ENCODE data around the gene SCN4A. TPM values are rescaled to one million over a fixed set of nuclear protein-coding genes. Genes with fewer than 3 reads are reported as not detected.

SCN4A gene
- total RNA-seq, 1 experiment from 2014 or later, result 6.8 TPM

DNA sequence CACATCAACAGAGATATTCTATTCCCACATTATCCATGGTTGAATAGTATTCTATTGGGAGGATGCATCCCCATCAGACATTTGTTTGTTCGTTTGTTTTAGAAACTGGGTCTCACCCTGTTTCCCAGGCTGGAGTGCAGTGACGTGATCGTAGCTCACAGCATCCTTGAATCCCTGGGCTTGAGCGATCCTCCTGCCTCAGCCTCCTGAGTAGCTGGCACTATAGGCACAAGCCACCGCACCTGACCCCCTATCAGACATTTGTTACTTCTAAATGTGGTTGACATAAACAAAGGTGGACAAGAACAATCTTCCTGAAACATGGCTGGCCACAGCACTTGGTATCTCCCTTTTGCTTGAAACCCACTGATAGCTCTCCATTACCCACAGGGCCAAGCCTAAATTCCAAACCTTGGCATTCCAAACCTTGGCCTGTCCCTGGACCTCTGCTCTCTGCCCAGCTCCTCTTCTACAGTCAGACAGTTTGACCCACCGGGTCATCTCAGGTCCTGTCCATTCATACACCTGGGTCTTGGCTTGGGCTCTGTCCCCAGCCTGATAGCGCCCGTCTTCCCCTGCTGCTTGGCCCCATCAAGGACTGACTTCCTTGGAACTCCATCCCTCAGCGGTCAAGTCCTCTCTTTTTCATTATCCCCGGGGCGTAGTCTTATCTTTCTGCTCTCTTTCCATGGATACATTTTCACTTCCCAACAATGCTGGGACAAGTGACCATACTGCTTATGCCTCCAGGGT, 23.9 kb upstream of the SCN4A start:
- no peak for DNase-seq
- H3K4me3 ChIP-seq (ENCODE audit: insufficient read depth, low read depth, low read length), result no peak overlapping the region
- H3K27me3 ChIP-seq (ENCODE audit: control insufficient read depth, insufficient read depth, low read length), result peaks cover 27% of the 10 kb centered on the region
- H3K36me3 ChIP-seq (replicated peaks; ENCODE audit: control insufficient read depth, insufficient read depth, low read length), result no peaks in the 10 kb centered on the region

- Histone ChIP-seq H3K36me3 (replicated peaks; ENCODE audit: control insufficient read depth, insufficient read depth, low read length) (no peaks in the 10 kb centered on the region), H3K4me3 (ENCODE audit: insufficient read depth, low read depth, low read length) (no peak overlapping the region), H3K27me3 (ENCODE audit: control insufficient read depth, insufficient read depth, low read length) (peaks cover 27% of the 10 kb centered on the region)
- DNase-seq, result peak; percentile 10
These were observed 22.9 kb upstream of the SCN4A start for GRCh38 chr17:63995626-63996025.

DNA sequence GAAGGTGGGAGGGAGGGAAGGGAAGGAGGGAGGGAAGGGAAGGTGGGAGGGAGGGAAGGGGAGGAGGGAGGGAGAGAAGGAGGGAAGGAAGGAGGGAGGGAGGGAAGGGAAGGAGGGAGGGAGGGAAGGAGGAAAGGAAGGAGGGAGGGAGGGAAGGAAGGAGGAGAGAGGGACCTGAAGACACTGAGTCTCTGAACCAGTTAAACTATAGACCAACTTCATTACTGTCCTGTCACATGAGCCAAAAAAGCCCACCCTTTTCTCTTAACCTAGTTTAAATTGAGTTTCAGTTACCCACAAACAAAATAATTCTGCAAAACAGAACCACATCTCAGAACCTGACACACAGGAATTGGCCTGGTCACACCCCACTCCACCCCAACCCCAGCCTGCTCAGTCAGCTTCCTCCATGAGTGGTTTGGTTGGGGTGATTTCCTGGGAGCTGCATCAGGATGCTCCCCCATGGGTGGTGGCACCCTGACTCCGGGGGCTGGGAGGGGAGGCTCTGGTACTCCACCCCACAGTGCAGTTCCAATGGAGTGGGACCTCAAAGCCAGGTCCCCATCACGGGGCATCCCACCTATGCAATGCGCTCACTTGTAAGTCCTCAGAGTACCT, 20.8 kb upstream of the SCN4A start:
- peak; percentile 4 for DNase-seq

DNA sequence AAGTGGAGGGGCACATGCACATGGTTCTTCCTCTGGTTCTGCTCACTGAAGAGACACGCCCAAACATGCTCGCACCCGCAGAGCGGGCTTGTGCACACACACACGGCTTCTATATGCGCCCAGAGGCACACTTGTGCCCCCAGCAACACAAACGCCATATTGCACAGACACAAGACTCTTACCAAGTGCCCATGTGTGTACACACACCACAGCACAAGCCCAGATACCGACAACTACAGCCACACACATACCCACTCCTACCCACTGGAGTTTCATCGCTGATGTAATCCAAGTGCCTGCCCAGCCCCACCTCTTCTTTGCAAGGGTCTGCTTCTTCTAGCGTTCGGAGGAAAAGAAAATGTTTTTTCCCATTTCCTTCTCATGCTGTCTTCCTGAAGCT, 18.9 kb upstream of the SCN4A start:
- no peak for DNase-seq
- Histone ChIP-seq H3K4me3 (ENCODE audit: insufficient read depth, low read depth, low read length) (no peak overlapping the region), H3K36me3 (replicated peaks; ENCODE audit: control insufficient read depth, insufficient read depth, low read length) (no peaks in the 10 kb centered on the region), H3K27me3 (ENCODE audit: control insufficient read depth, insufficient read depth, low read length) (peaks cover 12% of the 10 kb centered on the region)

More for the DNA sequence above, 20.8 kb upstream of the SCN4A start:
- Histone ChIP-seq H3K4me3 (ENCODE audit: insufficient read depth, low read depth, low read length) (no peak overlapping the region), H3K36me3 (replicated peaks; ENCODE audit: control insufficient read depth, insufficient read depth, low read length) (no peaks in the 10 kb centered on the region), H3K27me3 (ENCODE audit: control insufficient read depth, insufficient read depth, low read length) (peaks cover 21% of the 10 kb centered on the region)

GRCh38 chr17:63989622-63990345, 17.1 kb upstream of the SCN4A start:
- no peak for DNase-seq
- Histone ChIP-seq H3K36me3 (replicated peaks; ENCODE audit: control insufficient read depth, insufficient read depth, low read length) (no peaks in the 10 kb centered on the region), H3K4me3 (ENCODE audit: insufficient read depth, low read depth, low read length) (no peak overlapping the region), H3K27me3 (ENCODE audit: control insufficient read depth, insufficient read depth, low read length) (peaks cover 12% of the 10 kb centered on the region)

DNA sequence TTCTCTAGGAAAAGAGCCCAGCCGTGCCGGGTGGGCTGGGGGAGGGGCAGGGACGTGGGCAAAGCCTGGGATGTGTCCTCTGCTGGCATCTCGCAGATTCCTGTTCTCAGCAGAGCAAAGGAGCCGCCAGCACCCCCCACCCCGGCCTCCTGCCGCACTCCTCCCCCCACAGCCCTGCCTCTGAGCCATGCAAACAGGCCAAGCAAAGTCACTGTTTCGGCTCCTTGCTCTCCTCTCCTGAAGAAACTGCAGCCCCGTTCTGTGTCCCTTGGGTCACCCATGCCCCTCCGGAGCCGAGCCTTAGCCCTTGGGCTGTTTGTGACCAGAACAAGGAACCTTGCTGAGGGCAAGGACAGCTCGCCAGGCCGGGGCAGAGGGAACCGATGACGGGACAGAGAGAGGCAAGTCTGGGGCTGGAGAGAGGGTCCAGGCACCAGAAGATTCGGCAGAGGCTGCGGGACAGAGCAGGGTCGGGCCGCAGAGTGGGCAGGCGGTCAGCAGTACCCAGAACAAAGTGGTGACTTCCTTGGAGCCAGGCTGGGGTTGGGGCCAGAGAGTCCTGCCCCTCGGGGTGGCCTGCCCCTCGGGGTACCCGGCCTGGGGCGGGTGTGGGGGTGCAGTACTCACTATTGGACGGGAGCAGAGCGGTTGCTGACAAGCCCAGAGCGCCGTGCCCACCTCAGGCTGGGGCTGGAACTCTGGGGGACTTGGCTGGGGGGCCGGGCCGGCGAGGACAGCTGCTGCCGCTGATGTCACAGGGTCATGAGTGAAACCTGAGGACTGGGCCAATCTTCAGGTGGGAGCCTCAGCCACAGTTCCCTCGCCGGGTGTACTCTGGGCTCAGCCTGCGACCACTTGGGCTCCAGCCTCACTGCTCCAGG, 16.3 kb upstream of the SCN4A start:
- Histone ChIP-seq H3K4me3 (ENCODE audit: insufficient read depth, low read depth, low read length) (no peak overlapping the region), H3K27me3 (ENCODE audit: control insufficient read depth, insufficient read depth, low read length) (peaks cover 10% of the 10 kb centered on the region)
- peak; percentile 83 for DNase-seq

DNA sequence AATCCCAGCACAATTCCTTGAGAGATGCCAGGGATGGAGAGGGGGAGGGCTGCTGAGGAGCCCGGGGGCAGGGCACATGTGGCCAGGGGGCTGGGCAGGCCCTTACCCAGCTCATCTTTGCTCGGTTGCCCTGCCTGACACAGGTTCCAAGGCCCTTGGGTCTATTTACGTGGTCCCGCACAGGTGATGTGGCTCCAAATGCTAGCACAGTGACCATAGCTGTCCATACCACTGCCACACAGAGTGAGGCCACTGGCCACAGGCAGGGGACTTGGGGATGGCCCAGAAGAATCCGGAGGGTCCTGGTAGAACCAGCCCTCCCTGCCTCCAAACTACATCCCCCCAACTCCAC, 15.4 kb upstream of the SCN4A start:
- Histone ChIP-seq H3K27me3 (ENCODE audit: control insufficient read depth, insufficient read depth, low read length) (peaks cover 6% of the 10 kb centered on the region; the same call in 1 of the 2 replicates), H3K4me3 (ENCODE audit: insufficient read depth, low read depth, low read length) (no peak overlapping the region), H3K36me3 (replicated peaks; ENCODE audit: control insufficient read depth, insufficient read depth, low read length) (no peaks in the 10 kb centered on the region)
- no peak for DNase-seq

More for the DNA sequence above, 16.3 kb upstream of the SCN4A start:
- no peaks in the 10 kb centered on the region for H3K36me3 ChIP-seq (replicated peaks; ENCODE audit: control insufficient read depth, insufficient read depth, low read length)

DNA sequence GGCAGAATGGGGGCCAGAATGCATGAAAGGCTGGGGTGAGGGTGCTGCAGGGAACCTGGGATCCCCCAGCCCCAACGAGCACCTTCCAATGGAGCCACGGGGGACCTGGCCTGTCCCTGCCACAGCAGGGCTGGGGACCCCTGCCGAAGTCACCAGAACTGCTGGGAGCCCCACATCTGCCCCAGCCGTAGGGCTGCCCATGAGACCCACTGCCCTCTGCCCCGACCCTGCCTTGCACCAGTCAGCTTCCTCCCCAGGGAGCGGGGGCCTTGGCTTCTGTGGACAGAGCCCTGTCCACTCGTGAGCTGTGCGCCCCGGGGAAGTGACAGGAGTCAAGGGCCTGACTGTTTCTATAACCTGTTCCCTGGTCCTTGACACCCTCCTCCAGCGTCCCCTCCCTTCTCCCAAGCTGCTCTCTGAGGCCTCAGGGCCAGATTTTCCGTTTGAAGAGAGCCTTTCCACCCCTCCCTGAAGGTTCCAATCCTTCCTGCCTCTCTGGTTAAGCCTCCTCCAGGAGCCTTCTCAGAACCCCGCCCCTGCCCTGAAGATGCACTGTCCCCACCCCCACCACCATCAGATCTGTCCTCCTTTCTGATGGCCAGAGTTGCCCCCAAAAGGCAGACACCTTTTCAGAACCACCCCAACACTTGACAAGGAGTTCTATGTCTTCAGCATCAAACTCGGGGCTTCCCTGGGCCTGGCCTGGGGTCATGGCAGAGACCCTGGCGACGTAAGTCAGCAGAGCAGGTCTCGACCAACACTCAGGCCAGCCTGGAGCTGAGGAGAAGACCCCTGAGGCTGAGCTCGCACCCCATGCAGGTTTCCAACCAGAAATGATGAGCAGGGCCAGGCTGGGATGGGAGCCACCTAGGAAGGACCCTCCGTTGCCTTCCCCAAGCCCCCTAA, 14.8 kb upstream of the SCN4A start:
- H3K36me3 ChIP-seq (replicated peaks; ENCODE audit: control insufficient read depth, insufficient read depth, low read length), result no peaks in the 10 kb centered on the region
- DNase-seq, result no peak
- no peak overlapping the region for H3K4me3 ChIP-seq (ENCODE audit: insufficient read depth, low read depth, low read length)
- H3K27me3 ChIP-seq (ENCODE audit: control insufficient read depth, insufficient read depth, low read length), result peaks cover 4% of the 10 kb centered on the region; the same call in 1 of the 2 replicates

DNA sequence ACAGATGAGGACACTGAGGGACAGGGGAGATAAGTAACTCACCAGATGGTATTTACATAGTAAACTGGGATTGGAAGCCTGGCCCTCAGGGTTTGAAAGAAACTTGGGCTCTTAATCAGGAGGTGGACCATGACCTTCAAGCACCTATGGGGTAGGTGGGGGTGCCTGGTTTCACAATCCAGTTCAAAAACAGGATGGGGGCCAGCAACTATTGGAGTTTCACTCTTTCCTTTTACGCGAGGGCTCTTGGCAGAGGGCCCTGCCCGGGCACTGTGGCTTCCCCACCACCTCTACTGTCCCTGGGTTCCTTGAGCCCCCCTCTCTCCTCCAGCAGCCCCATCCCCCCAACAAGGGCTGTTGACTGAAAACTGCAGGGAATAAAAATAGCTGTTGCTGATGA, 14.1 kb upstream of the SCN4A start:
- DNase-seq, result no peak

DNA sequence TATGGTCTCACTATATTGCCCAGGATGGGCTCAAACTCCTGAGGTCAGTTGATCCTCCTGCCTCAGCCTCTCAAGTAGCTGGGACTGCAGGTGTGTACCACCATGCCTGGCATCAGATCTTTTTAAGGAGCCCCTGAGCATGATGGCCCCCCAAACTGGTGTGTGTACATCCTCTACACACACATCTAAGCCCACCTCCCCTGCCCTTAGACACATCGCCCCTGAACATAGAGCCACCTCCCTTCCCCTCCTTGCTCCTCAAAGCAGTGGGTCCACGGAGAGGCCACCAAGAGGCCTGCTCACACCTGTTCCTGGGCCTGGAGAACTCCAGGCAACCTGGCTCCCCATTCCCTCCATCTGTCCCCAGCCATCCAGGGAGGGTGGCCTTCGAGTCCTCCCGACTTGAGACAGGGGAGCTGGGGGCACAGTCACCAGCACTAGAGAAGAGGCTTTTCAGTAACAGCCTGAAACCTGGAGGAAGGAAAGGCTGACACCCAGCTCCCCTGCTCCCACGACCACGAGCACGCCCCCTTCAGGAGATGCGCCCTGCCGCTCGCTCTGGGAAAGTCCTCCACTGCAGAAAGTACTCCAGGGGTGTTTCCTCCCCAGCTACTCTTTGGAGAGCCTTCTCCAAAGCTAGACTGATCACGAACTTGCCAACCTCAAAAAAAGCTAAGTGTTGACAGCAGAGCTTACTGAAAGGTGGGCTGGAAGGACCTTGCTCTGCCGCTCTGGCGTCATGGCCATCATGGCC, 12.8 kb upstream of the SCN4A start:
- no peaks in the 10 kb centered on the region; the same call in 1 of the 2 replicates for H3K27me3 ChIP-seq (ENCODE audit: control insufficient read depth, insufficient read depth, low read length)
- peak; percentile 79 for DNase-seq
- no peak overlapping the region for H3K4me3 ChIP-seq (ENCODE audit: insufficient read depth, low read depth, low read length)
- no peaks in the 10 kb centered on the region for H3K36me3 ChIP-seq (replicated peaks; ENCODE audit: control insufficient read depth, insufficient read depth, low read length)

More for the DNA sequence above, 14.1 kb upstream of the SCN4A start:
- Histone ChIP-seq H3K36me3 (replicated peaks; ENCODE audit: control insufficient read depth, insufficient read depth, low read length) (no peaks in the 10 kb centered on the region), H3K27me3 (ENCODE audit: control insufficient read depth, insufficient read depth, low read length) (no peaks in the 10 kb centered on the region; the same call in 1 of the 2 replicates), H3K4me3 (ENCODE audit: insufficient read depth, low read depth, low read length) (no peak overlapping the region)

DNA sequence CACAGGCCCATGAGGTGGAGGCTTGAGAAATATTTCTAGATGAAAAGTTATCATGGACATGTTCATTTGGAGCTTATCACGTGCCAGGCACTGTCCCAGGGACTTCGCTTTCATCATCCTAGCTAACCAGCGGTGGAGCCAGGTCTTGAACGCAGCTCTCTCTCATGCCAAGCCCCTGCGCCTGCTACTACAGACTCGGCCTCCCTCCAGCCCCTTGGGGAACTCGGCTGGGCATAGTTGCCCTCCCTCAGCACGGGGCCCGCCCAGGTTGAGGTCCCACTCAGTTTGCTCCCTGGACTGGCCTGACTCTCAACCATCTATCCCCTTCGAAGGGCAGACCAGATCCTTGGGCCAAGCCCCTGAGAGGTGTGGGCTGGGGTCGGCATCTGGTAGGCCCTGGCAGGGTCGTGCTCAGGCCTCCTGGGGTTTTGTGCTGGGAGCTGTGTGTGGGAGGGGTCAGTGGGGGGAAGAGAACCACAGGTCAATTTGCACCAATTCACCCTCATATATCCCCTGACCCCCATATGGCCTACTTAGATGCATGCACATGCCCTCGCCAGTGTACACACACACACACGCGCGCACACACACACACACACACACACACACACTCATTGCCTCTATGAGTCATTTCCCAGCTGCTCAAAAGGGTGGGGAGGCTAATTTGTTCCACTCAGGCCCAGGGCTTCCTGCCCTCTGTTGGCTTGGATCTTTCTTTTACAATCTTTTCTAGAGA, 12.1 kb upstream of the SCN4A start:
- H3K27me3 ChIP-seq (ENCODE audit: control insufficient read depth, insufficient read depth, low read length), result no peaks in the 10 kb centered on the region; the same call in 1 of the 2 replicates
- H3K36me3 ChIP-seq (replicated peaks; ENCODE audit: control insufficient read depth, insufficient read depth, low read length), result no peaks in the 10 kb centered on the region
- no peak for DNase-seq
- no peak overlapping the region for H3K4me3 ChIP-seq (ENCODE audit: insufficient read depth, low read depth, low read length)

DNA sequence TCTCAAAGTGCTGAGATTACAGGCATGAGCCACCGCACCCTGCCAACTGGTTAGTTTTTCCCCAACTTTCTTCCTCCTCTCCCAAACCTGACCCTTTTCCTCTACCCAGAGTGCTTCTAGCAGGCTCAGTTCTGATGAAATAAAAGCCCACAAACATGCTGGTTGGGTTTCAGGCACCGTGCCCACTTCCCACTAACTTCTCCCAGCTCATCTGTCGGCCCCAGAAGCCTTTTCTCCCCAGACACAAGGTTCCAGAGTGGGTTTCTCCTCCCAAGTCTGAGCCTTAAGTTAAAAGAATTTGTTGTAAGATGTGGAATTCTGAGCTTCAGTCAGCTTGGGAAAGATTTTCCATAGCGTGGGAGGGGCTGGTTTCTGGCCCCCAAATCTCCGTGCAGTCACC, 11.5 kb upstream of the SCN4A start:
- Histone ChIP-seq H3K36me3 (replicated peaks; ENCODE audit: control insufficient read depth, insufficient read depth, low read length) (no peaks in the 10 kb centered on the region), H3K4me3 (ENCODE audit: insufficient read depth, low read depth, low read length) (no peak overlapping the region), H3K27me3 (ENCODE audit: control insufficient read depth, insufficient read depth, low read length) (no peaks in the 10 kb centered on the region; the same call in 1 of the 2 replicates)
- no peak for DNase-seq
